Bronchial epithelial cell (primary cell): ENCODE results near the gene ATP5ME. TPM values are rescaled to one million over a fixed set of nuclear protein-coding genes. Genes with fewer than 3 reads are reported as not detected.

Experiments
- DNase-seq: peaks from one replicate; pipeline ENCODE4 v3.0.0-alpha.2; 2010; ENCODE audit warnings: low read depth
- FAIRE-seq: peaks from 2 replicates; lab custom pipeline; 2011; peaks lifted over from hg19 to GRCh38; lab: Jason Lieb, UNC
- H3K27me3 ChIP-seq: 2 replicates; pipeline ENCODE4 v1.5.1; 2011; ENCODE audit warnings: low read length; ENCODE audit not compliant: control insufficient read depth, insufficient read depth
- H3K36me3 ChIP-seq: 2 replicates; pipeline ENCODE4 v1.5.1; 2011; ENCODE audit warnings: low read length; ENCODE audit not compliant: control insufficient read depth, insufficient read depth
- H3K4me3 ChIP-seq: 2 replicates; pipeline ENCODE4 v1.5.1; 2011; ENCODE audit warnings: mild to moderate bottlenecking, low read depth, low read length, control low read depth
- total RNA-seq: library from RNA; depleted of rRNA; stranded (reverse); fragments of >200 nt; gene quantifications from 2 replicates; pipeline ENCODE4 v1.2.1, GENCODE V29; 2014
- TF ChIP-seq, protein P1 (sequence below): IDR thresholded peaks from 2 replicates; pipeline ENCODE4 v1.5.1; 2011; ENCODE audit warnings: mild to moderate bottlenecking, moderate library complexity, low read length, control low read depth, inconsistent platforms; ENCODE audit not compliant: insufficient read depth, severe bottlenecking

The ATP5ME gene
- total RNA-seq, 1 donor from 2014 or later = 70.8 TPM

- TF ChIP-seq, protein P1, sequence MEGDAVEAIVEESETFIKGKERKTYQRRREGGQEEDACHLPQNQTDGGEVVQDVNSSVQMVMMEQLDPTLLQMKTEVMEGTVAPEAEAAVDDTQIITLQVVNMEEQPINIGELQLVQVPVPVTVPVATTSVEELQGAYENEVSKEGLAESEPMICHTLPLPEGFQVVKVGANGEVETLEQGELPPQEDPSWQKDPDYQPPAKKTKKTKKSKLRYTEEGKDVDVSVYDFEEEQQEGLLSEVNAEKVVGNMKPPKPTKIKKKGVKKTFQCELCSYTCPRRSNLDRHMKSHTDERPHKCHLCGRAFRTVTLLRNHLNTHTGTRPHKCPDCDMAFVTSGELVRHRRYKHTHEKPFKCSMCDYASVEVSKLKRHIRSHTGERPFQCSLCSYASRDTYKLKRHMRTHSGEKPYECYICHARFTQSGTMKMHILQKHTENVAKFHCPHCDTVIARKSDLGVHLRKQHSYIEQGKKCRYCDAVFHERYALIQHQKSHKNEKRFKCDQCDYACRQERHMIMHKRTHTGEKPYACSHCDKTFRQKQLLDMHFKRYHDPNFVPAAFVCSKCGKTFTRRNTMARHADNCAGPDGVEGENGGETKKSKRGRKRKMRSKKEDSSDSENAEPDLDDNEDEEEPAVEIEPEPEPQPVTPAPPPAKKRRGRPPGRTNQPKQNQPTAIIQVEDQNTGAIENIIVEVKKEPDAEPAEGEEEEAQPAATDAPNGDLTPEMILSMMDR = no peak
- Histone ChIP-seq H3K36me3 (no peaks in the 10 kb centered on the region), H3K27me3 (no peaks in the 10 kb centered on the region), H3K4me3 (no peak overlapping the region)
- DNase-seq (no peak), FAIRE-seq (no peak)
Observed at GRCh38 chr4:628311-628741, 45.8 kb downstream of the ATP5ME start.

DNA sequence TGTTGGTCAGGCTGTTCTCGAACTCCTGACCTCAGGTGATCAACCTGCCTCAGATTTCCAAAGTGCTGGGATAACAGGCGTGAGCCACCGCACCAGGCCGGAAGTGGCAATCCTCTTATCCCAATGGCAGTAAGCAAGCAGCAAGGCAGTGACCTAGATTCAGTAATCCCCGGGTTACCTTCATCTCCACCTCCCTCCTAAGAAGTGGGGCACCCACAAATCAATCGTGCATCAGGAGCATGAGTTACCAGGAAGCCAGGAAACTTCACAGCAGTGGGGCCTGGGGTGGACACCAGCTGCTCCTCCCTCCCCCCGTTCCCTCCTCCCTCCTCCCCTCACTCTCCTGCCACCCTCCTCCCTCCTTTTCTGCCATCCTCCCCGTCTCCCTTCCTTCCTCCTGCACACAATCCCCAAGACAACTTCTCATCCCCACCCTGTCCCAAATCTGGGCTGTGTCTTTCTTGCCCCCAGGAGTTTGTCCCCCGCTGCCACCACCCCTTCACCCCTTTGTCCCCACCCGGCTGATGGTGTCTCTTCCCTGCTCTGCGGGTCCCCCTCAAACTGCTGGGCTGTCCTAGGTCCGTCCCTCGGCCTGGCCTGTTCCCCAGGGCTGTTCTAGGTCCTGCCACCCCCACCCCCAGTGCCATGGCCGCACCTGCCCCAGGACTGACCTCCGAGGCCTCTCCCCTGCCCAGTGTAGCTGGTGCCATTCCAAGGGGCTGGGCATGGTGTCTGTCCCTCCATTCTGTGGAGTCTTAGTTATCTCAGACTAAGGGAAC is 46.5 kb downstream of the ATP5ME start:
- Histone ChIP-seq H3K36me3 (no peaks in the 10 kb centered on the region), H3K4me3 (no peak overlapping the region), H3K27me3 (no peaks in the 10 kb centered on the region)
- FAIRE-seq (peak; percentile 32), DNase-seq (no peak)
- TF ChIP-seq, protein P1 = no peak

DNA sequence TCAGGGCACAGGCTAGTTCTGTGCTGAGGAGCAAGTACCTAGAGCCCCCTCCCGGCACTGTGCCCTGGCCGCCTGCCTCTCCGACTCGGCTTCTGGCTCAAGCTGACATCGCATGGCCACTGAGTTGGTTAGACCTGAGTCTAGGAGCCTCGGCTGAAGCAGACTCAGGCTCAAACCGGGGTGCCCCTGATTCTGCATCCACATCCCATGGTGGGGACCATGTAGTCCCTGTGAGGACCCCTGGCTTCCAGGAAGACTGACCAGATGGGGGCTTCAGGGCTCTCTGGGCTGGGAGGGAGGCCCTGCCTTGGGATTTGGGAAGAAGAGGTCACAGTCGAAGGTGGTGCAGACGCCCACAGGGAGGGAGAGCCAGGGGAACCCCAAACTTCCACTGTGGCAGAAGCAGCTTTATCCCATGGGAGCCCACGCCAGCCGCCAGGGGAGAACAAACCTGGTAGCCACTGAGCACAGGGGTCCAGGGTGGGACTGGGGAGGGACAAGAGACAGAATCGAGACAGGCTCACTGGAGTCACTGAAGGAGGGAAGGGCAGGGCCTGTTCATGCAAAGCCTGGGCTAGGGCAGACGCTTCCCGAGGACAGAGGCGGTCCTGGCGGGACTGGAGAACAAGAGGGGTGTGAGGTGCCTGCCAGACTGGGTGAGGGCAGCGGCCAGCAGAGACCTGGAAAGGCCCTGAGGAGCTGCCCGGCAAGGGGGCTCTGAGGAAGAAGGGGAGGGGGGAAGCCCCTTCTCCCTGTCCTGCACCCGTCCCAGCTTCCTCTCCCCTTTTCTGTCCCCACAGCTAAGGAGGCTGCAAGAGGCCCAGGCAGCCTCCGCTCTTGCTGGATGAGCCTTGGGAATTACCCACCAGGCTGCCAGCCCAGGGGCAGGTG is 47.6 kb downstream of the ATP5ME start:
- TF ChIP-seq, protein P1 = no peak
- no peak for DNase-seq
- FAIRE-seq = no peak
- Histone ChIP-seq H3K4me3 (no peak overlapping the region), H3K27me3 (no peaks in the 10 kb centered on the region), H3K36me3 (no peaks in the 10 kb centered on the region)

DNA sequence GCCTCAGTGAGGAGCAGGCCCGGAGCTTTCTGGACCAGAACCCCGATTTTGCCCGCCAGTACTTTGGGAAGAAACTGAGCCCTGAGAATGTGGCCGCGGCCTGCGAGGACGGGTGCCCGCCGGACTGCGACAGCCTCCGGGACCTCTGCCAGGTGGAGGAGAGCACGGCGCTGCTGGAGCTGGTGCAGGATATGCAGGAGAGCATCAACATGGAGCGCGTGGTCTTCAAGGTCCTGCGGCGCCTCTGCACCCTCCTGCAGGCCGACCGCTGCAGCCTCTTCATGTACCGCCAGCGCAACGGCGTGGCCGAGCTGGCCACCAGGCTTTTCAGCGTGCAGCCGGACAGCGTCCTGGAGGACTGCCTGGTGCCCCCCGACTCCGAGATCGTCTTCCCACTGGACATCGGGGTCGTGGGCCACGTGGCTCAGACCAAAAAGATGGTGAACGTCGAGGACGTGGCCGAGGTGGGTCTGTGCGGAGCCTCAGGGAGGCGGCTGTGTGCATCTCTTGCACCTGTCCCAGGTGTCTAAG is 48.4 kb downstream of the ATP5ME start:
- H3K4me3 ChIP-seq = no peak overlapping the region
- no peak for DNase-seq

GRCh38 chr4:624705-625590 is 49.1 kb downstream of the ATP5ME start, which contains the start of gene PDE6B:
Gene PDE6B (plus strand): TSS chr4:625573. CDS start chr4:625627, 54 bp downstream.
- TF ChIP-seq, protein P1 = no peak
- FAIRE-seq (no peak), DNase-seq (no peak)
- H3K4me3 ChIP-seq = no peak within 1 kb of the TSS
- no peaks in the 10 kb centered on the region for H3K36me3 ChIP-seq
- H3K27me3 ChIP-seq = no peaks in the 10 kb centered on the region

More for the DNA sequence above, 48.4 kb downstream of the ATP5ME start:
- FAIRE-seq = no peak
- Histone ChIP-seq H3K36me3 (no peaks in the 10 kb centered on the region), H3K27me3 (no peaks in the 10 kb centered on the region)
- TF ChIP-seq, protein P1 = no peak
